ENCODE data around the gene CARMIL1.

Gene CARMIL1

DNA sequence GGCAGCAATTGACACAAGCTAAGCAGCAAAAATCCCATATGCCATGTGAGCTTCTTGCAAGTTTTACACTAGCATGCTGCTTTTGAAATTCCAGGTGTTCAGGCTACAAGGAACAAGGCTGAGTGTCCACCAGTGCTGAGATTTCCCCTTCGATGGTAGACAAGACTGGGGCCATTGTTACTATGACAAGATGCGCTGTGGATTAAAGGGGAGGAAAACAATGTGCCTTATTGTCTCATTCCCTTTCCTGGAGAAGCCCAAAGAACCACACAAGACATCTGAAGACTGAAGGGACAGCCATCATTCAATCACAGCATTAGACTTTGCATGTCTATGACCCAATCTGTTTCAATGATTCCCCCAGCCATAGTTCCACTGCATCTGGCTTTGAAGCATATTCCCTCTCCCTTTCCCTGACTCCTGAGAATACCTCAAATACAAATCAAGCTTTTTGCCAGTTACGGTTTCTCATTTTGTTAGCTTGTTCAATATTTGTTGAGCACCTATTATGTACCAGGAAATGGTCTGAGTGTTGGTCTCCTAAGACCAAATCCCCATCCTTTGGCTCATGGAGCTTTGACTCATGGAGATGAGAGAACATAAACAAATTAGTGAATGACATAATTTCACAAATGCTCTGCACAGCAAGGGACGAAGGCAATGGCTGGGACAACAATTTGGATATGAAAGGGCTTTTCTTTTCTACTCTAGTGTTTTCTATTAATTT lies 349.5 kb downstream of the CARMIL1 start:
- TF ChIP-seq, protein P1, sequence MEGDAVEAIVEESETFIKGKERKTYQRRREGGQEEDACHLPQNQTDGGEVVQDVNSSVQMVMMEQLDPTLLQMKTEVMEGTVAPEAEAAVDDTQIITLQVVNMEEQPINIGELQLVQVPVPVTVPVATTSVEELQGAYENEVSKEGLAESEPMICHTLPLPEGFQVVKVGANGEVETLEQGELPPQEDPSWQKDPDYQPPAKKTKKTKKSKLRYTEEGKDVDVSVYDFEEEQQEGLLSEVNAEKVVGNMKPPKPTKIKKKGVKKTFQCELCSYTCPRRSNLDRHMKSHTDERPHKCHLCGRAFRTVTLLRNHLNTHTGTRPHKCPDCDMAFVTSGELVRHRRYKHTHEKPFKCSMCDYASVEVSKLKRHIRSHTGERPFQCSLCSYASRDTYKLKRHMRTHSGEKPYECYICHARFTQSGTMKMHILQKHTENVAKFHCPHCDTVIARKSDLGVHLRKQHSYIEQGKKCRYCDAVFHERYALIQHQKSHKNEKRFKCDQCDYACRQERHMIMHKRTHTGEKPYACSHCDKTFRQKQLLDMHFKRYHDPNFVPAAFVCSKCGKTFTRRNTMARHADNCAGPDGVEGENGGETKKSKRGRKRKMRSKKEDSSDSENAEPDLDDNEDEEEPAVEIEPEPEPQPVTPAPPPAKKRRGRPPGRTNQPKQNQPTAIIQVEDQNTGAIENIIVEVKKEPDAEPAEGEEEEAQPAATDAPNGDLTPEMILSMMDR (conservative IDR thresholded peaks at IDR 0.05; ENCODE audit: control insufficient read depth, insufficient read depth, low read depth, low read length) = no peak
- no peak overlapping the region for H3K4me3 ChIP-seq (ENCODE audit: control insufficient read depth, low read depth, low read length)
- peak; percentile 13 for DNase-seq (ENCODE audit: low read depth)

DNA sequence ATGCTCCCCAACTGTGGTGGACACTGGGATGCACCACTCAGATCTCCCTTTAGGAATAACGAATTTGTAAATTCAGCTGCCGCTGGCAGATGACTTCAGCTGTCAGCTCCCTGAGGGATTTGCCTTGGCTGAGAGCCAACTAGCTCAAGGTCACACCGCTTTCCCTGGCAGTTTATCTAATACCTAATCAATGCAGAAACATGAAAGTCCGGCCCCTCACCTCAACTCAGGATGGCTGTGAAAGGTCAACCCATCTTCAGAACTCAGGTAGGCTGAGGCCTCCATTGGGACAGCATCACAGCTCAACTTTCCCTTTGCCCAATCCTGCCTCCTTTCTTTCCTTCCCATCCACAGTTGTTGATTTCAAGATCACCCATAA lies 350.0 kb downstream of the CARMIL1 start:
- no peak overlapping the region for H3K4me3 ChIP-seq (ENCODE audit: control insufficient read depth, low read depth, low read length)
- DNase-seq (ENCODE audit: low read depth) = peak; percentile 2
- TF ChIP-seq, protein P1 (conservative IDR thresholded peaks at IDR 0.05; ENCODE audit: control insufficient read depth, insufficient read depth, low read depth, low read length) = no peak

DNA sequence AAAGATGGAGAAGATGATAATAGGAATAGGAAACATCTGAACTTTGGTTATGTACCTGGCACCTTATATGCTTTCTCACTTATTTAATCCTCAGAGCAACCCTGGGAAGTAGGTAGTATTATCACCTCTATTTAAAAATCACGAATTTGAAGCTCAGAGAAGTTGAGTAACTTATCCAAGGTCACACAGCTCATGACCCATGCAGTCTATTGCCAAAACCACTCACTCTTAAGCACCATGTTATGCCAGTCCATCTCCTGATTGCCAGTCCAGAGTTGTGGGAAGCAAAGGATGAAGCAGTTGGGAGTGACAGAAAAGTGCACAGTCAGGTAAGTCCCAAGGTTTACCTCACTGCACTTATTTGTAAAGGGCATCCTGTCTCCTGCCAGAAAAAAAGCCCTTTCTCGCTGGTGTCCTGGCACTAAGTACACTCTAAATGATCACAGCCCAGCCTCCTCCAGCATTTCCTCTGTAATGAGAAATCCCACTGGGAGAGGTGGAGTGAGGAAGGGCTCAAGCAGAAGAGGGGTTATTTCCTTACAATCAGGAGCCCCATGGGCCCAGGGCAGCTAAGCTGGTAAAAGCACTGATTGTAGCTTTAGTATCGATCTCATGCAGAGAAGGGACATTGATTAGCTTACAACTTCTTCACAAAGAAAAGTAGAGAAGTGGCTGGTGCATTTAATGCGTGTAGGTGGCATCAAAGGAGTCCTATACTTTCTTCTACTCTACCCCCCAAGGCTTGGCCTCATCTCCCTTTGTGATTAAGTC lies 351.5 kb downstream of the CARMIL1 start:
- DNase-seq (ENCODE audit: low read depth) = no peak
- H3K4me3 ChIP-seq (ENCODE audit: control insufficient read depth, low read depth, low read length) = no peak overlapping the region
- TF ChIP-seq, protein P1 (conservative IDR thresholded peaks at IDR 0.05; ENCODE audit: control insufficient read depth, insufficient read depth, low read depth, low read length) = no peak

DNA sequence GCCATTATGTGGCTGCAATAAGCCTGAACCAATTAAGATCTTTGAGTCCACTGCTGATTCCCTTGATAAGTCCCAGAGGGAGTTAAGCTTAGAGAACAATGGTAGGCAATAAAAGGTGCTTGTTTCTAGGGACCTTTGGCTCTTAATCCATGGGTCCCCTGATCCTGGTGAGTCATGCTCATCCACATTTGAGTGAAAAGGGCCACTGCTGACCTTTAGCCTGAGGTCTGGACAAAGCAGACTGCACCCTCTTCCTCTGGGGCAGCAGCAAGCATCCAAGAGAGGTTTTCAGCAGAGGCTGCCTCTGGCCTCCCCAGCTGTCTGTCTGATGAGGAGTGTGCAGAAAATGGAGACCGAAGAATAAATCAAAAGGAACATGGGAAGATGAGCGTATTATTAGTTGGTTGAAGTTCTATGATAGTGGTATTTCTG lies 356.7 kb downstream of the CARMIL1 start:
- no peak for DNase-seq (ENCODE audit: low read depth)
- TF ChIP-seq, protein P1 (conservative IDR thresholded peaks at IDR 0.05; ENCODE audit: control insufficient read depth, insufficient read depth, low read depth, low read length) = no peak
- H3K4me3 ChIP-seq (ENCODE audit: control insufficient read depth, low read depth, low read length) = no peak overlapping the region

DNA sequence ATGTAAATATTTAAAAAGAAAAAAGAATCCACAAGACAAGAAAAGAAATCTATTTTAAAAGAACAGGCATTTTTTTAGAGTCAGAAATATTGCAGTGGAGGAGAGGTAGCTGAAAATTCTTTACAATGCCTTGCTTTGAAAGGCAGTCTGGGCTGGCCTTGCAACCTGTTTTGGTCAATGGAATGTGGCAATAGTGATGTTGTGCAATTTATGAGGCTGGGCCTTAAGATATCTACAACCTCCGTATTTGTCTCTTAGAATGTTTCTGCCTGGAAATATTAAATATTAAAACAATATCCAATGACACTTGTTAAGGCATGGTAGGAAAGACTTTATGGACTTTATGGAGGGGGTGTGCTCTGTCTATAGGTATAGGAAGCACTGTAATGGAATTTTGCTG lies 358.0 kb downstream of the CARMIL1 start:
- no peak for DNase-seq (ENCODE audit: low read depth)
- TF ChIP-seq, protein P1 (conservative IDR thresholded peaks at IDR 0.05; ENCODE audit: control insufficient read depth, insufficient read depth, low read depth, low read length) = no peak
- H3K4me3 ChIP-seq (ENCODE audit: control insufficient read depth, low read depth, low read length) = no peak overlapping the region

DNA sequence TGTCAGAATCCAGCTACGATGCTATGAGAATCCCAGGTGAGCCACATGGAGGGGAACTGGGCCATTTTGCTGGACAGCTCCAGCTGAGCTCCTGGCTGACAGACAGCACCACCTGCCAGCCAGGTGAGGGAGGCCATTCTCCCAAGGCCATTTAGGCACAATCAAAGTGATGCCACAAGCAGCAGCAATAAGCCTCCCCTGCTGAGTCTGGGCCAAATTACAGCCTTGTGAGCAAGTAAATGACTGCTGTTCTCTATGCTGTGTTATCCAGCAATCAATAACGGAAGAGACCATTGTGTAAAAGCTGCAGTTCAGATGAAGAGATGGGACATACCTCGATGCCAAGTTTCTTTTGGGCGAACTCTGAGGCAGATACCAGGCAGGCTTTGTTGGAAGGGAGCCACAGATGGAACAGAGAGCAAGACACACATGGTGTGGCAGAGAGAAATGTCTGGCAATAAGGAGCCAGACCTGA lies 358.8 kb downstream of the CARMIL1 start:
- TF ChIP-seq, protein P1 (conservative IDR thresholded peaks at IDR 0.05; ENCODE audit: control insufficient read depth, insufficient read depth, low read depth, low read length) = no peak
- no peak for DNase-seq (ENCODE audit: low read depth)
- no peak overlapping the region for H3K4me3 ChIP-seq (ENCODE audit: control insufficient read depth, low read depth, low read length)

Data from fibroblast of mammary gland (primary cell).